Metanephros (tissue), 2 donors: ENCODE results near the gene BTG2. TPM values are rescaled to one million over a fixed set of nuclear protein-coding genes. Genes with fewer than 3 reads are reported as not detected.

Experiments used
- small RNA-seq: library from RNA; depleted of rRNA; stranded (forward); fragments of <200 nt; gene quantifications from one replicate; pipeline ENCODE3, GENCODE V24; 2014; ENCODE audit warnings: low replicate concordance
- total RNA-seq: library from RNA; depleted of rRNA; stranded (reverse); fragments of >200 nt; gene quantifications from one replicate; pipeline ENCODE4 v1.2.3, GENCODE V29; 2014

BTG2 gene, protein sequence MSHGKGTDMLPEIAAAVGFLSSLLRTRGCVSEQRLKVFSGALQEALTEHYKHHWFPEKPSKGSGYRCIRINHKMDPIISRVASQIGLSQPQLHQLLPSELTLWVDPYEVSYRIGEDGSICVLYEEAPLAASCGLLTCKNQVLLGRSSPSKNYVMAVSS
- 215 TPM for total RNA-seq

DNA sequence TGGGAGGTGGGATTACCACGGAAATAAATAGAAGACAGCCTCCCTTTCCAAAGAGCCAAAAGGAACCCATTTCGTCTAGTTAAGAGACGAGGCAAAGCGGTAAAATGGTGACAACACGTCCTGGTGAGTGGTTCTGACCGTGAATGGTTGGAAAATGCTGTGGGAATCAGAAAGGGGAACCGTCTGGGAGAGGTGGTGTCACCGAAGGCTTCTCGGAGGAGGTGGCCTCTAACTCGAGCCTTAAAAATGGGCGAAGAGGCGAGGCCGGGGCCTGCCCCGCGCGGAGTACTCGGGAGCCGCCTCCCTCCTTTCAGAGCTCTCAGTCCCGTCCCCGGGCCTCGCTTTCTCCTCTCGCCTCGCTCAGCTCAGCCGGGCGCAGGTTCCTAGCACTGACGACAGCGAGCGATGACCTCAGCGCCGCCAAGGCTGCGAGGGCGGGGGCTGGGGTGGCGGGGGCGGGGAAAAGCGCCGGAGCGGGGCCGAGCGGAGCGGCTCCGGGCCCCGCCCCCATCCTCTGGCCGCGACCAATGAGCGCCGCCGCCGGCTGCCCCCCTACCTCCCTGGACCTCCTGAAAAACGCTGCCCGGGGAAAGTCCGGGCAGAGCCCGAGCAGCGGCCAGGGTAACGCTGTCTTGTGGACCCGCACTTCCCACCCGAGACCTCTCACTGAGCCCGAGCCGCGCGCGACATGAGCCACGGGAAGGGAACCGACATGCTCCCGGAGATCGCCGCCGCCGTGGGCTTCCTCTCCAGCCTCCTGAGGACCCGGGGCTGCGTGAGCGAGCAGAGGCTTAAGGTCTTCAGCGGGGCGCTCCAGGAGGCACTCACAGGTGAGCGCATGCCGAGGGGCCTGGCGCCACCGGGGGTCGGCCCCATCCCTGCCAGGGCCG, at the start of gene BTG2:
TSS of gene BTG2 (plus strand) at position 601 of the 890 bp plus-strand sequence. CDS start at position 689, 88 bp downstream.

DNA sequence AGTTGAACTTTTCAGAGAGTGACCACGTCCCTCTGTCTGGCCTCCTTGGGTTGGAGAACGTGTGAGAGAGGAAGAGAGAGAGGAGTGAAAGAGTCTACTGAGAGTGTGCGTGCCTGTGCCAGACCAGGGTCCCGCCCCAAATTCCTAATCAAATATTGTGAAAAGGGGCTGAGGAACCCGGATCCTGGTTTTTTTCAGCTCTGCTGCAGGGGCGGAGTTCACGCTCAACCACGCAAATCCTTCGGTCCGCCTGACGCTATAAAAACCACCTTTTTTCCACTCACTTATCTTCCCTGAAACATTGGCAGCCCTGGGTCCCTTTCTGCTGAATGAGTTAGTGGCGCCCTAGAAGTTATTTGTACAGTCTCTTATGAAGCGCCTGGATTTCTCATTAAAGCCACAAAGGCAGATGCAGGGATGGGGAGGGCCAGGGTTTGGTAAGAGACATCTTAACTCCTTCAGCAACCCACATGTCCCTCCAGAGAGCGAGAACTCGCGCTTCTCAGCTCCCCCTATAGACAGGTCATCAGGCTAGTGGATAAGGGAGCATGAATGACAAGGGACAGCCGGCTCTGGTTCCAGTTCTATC, 45.8 kb downstream of the BTG2 start, which contains the start of gene FMOD:
TSS of gene FMOD (minus strand) at position 86 of the 589 bp plus-strand sequence. CDS start 2,852 bp downstream, outside the sequence.

Small RNA genes within 50 kb of the gene (small RNA-seq; reads per million reads assigned to genes)
- gene AL359837.1 (not detected), gene RNU6-487P (not detected)

Other genes starting within 250 kb of the BTG2 start
- gene MYOG, start 219.5 kb upstream of the BTG2 start, total RNA-seq = 32.3 TPM
- gene ADORA1, start 177.8 kb upstream of the BTG2 start, total RNA-seq = 4.9 TPM
- gene MYBPH, start 129.7 kb upstream of the BTG2 start, total RNA-seq = 12.0 TPM
- 10.3 TPM for gene CHI3L1, start 118.8 kb upstream of the BTG2 start, total RNA-seq
- gene CHIT1, start 75.8 kb upstream of the BTG2 start, total RNA-seq = 1.3 TPM
- 41.8 TPM for gene FMOD, start 45.6 kb downstream of the BTG2 start, total RNA-seq
- gene PRELP, start 170.3 kb downstream of the BTG2 start, total RNA-seq = 4.0 TPM
- gene OPTC, start 188.6 kb downstream of the BTG2 start, total RNA-seq = not detected